Fibroblast of skin of abdomen (primary cell): Measurements from ENCODE around the gene PRKX.
"Not testable (repeated sequence)": the region's sequence is repeated elsewhere in the genome, so short reads cannot be mapped to it uniquely, and the experiment has no call there.

Experiments used
- DNase-seq: peaks from one replicate; pipeline ENCODE4 v3.0.0-alpha.2; 2013

Gene PRKX

DNA sequence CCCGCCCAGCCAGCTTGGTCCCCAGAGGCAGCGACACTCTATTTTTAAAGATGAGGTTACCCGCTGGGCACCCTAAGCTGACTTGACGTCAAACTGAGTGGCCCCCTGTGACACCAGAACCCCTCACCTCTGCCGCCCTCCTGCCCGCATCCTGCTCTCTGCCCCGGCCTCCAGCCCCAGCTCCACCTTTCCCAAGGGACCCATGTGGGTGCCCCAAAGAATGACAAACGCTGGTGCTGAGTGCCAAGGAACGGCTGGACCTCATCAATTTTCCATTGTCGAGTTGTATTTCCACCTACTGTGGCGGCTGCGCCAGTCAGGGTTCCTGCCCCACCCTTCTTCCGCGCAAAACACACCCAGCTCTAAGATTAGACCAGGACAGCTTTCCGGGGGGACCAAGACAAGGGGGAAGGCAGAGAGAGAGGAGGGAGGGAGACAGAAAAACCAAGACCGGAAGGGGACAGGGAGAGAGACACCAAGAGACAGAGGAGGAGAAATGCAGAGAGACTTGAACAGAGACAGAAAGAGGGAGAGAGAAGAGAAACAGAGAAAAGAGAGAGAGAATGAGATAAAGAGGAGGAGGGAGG lies 2.0 kb downstream of the PRKX start:
- DNase-seq: no peak

DNA sequence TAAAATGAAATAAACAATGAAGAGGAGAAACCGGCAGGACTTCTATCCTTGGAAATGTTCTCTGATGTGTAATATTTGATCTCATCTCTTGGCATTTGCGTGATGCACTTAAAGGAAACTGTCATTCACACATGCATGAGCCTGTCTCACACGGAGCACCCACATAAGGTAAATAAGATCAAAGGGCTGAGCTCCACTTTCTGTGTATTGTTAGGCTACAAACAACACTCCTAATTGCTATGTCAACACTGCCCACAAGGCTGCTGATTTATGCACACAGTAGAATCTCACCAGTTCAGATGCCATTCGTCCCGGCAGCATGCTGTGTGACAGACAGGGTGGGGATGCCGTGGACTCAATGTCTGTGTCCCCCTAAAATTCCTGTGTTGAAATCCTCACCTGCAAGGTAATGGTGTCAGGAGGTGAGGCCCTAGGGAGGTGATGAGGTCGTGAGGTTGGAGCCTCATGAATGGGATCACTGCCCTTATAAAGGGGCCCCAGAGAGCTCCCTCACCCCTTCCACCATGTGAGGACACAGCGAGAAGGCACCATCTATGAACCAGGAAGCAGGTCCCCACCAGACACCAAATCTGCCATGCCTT lies 5.7 kb downstream of the PRKX start:
- DNase-seq: not testable (repeated sequence)

DNA sequence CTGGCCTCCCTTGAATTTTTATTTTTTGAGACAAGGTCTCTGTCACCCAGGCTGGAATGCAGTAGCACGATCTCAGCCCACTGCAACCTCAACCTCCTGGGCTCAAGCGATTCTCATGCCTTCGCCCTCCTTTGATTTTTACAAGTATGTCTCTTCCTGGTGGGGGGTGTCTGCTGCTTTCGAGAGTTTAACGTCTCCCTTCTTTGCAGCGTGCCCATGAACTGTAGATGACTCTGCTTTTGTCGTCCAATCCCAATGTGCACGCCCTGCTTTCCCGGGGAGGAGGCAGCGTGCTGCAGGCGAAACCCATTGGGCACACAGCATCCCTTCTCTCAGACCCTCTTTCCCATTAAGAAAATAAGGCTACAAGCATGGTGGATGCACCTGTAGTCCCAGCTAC lies 7.0 kb downstream of the PRKX start:
- no peak for DNase-seq

DNA sequence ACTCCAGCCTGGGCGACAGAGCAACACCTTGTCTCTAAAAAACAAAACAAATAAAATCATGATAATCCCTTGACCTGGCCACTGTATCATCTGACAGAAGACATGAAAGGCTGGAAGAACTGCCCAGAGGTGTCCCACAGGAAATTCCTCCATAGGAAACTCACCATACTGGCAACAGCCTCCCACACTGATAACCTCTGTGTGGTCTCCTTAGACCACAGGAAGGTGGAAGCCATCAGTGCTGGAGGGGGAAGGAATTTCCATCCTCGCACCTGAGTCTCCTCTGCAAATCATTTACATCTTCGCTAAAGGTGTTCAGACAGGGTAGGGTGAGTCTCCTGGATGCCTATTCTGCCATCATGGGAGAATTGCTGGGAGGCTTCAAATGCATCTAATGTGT lies 10.2 kb downstream of the PRKX start:
- DNase-seq: not testable (repeated sequence)

DNA sequence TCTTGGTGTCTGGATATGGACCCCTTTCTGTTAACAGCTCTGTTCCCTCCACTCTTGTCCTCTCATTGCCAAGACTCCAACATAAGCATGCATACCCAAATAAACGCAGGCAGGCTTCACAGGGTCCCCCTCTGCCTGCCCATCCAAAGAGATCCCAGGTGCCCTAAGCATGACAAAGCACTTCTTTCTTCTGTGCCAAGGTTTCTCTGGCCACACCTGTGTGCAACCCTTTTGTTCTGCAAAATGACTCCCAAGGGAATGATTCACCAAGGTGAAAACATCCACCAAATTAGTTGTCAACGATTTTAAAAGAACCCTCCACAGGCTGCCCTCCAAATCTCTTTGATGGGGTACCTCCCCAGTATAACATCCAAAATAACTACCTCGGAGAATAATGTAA lies 11.4 kb downstream of the PRKX start:
- not testable (repeated sequence) for DNase-seq

DNA sequence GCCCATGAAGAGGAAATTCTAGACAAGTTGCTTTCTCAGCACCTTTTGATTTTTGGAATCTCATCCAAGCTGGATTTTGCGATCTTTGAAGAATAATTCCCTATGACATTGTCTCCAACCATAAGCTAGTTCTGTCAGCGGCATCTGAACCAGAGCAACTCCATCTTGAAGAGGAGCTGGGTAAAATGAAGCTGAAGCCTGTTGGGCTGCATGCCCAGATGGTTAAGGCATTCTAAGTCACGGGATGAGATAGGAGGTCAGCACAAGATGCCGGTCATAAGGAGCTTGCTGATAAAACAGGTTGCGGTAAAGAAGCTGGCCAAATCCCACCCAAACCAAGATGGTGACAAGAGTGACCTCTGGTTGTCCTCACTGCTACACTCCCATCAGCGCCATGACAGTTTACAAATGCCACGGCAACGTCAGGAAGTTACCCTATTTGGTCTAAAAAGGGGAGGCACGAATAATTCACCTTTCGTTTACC lies 12.0 kb downstream of the PRKX start:
- not testable (repeated sequence) for DNase-seq

DNA sequence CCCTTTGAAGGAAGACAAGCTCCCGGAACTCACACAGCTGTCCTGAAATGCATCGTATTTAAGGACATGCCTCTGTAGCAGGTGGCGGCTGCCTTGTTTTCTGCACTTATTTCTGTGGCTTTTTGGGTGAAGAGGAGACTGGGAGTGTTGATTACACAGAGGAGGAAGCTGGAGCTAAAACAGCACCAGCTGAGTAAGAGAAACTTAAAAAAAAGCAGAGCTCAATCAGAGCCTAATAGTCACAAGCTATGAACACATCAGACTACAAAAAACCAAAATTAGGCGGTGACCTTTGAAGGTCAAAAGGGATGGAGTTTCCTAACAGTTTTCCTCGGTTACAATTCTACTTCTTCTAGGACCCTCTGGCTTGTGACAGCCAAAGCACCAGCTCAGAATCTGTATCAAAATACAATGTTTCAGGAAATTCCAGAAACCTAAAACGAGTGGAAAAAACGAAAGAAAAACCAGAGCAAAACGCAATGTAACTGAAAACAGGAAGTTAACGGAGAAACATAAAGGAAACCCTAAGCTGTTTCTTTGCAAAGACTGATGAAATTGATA lies 13.5 kb downstream of the PRKX start:
- no peak for DNase-seq

DNA sequence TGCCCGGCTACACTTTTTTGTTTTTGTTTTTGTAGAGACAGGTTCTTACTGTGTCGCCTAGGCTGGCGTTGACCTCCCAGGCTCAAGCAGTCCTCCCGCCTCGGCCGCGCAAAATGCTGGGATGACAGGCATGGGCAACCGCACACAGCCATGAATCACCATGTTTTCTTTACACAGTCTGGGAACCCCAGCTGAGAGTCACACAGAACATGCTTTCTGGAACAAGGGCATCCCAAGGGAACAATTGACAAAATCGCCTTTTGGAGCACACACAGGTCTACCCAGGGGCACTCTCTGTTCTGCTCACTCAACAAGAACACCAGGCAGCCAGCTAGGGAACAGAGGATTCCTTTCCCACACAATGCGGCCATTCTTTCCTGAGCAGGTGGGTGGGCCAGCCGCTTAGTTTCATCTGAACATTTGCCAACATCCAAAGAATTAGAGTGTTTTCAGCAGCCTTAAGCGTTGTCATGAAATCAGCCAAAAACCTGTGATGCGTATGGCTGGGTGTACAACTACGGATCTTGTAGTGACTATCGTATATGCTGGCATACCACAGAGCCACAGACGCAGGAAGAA lies 15.7 kb downstream of the PRKX start:
- peak; percentile 66 for DNase-seq

DNA sequence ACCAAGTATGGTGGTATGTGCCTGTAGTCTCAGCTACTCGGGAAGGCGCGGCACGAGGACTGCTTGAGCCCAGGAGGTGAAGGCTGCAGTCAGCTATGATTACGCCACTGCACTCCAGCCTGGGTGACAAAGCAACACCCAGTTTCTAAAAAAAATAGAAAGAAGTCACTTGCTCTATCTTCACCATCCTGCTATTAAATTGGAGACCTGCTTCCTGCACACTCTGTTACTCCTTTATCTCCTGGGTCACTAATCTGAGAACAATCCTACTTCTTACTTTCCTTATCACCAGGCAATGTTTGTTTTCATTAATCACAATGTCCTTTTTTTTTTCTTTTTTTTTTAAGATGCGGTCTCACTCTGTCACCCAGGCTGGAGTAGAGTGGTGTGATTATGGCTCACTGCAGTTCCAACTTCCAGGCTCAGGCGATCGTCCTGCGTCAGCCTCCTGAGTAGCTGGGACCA lies 16.2 kb downstream of the PRKX start:
- no peak for DNase-seq

DNA sequence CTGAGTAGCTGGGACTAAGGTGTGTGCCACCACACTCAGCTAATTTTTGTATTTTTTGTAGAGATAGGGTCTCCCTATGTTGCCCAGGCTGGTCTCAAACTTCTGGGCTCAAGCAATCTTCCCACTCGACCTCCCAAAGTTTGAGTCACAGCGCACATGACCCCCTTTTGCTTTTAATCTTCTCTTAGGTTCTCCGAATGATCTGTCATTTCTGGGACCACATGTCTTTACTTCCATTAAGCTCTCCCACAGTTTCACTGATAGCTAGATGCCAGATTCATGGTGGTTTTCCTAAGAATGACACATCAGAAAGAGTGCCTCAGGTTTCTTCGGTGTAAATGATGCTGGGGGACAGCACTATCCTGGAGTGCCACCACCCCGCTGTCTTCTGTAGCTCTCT lies 17.9 kb downstream of the PRKX start:
- no peak for DNase-seq

DNA sequence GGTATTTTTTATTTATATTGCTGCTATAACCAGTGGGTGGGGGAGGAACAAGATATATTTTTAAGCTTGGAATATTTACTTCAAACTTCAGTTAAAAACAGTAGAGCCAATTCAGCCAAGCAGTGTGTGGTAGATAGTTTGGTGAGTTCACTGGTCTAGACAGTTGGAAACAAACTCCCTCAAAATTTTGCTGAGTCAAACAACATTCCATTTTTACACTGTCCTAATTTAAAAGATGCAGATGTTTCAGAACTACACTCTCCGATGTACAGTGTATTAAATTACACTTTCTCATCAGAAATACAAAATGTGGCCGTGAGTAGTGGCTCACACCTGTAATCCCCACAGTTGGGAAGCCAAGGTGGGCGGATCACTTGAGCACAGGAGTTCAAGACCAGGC lies 23.3 kb downstream of the PRKX start:
- DNase-seq: peak; percentile 26

DNA sequence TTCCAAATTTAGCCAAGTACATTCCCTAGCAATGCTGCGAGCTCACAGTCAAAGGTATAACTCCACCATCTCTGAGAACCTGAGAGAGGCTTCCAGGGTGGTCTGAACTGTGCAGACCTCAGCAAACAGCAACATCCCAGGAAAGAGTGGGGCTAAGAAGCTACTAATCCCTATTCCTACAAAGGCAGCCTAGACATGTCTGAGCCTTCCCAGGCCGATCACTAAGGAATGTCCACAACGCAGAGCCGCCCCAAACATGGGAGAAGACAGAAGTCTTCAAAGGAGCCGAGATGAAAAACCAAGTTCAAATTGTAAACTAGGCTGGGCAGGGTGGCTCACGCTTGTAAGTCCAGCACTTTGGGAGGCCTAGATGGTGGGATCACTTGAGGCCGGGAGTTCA lies 30.2 kb downstream of the PRKX start:
- not testable (repeated sequence) for DNase-seq

DNA sequence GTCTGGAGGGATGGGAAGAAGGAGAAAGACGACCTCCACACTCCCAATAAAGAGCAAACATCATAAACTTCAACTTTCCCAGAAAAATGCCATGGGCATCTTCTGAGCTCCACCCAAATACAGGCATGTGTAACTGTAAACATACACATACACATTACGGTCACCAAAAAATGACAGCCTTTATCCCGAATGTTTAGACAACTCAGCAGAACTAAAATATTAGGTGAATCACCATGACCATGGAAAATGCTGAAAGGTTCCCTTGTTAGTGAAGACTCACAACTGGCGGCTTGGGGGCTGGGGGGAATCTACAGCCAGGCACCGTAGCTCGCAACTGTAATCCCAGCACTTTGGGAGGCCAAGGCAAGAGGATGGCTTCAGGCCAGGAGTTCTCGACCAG lies 33.0 kb downstream of the PRKX start:
- DNase-seq: no peak

DNA sequence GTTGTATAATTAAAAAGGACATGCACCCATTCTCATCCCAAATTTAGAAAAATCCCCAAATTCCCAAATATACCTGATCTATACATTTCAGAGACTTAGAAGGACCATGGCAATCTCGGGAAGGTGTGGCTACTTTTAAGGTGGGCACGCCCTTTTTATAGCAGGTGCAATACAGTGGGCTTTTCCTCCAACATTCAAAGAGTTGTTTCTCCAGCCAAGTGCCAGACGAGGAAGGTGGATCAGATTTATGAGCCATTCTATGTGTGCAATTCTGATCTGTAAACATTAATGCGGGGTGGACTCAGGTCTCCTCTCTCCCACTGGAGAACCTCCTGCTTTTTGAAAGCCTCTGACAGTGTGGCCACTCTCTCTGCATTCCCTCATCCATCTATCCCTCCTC lies 33.8 kb downstream of the PRKX start:
- no peak for DNase-seq

DNA sequence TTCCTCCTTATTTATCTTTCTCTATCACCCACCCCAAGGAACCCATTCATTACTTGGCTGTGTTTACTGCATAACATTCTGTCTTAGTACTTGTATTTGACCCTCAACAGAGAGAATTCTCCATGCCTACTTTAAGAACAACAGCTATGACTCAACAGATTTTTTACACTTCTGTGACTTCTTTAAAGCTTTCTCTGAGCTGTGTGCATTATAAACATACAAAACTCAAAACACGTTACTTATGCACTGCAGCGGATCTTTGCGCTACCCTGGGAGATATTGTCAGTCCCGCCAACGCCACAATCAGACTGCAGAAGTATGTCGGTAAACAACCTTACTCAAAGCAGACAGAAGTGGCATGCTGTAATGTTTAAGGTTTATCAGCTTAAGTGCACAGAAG lies 35.1 kb downstream of the PRKX start:
- no peak for DNase-seq

DNA sequence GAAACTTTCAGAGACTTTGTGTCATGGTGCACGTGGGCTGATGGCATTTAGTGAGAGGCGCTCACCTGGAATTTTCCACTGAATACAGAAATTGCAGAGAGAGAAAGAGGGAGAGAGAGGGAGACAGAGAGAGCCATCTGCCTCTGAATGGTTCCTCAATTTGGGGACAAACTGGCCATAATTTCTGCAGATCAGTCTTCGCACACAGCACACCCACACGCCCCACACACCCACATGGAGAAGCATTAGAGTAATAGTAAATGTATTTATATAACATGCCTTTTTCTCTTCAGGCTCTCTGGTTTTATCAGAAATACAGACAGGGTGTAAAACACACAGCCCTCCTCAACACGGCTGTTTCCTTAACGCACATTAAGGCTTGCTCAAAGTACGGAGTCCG lies 38.6 kb downstream of the PRKX start:
- DNase-seq: no peak

DNA sequence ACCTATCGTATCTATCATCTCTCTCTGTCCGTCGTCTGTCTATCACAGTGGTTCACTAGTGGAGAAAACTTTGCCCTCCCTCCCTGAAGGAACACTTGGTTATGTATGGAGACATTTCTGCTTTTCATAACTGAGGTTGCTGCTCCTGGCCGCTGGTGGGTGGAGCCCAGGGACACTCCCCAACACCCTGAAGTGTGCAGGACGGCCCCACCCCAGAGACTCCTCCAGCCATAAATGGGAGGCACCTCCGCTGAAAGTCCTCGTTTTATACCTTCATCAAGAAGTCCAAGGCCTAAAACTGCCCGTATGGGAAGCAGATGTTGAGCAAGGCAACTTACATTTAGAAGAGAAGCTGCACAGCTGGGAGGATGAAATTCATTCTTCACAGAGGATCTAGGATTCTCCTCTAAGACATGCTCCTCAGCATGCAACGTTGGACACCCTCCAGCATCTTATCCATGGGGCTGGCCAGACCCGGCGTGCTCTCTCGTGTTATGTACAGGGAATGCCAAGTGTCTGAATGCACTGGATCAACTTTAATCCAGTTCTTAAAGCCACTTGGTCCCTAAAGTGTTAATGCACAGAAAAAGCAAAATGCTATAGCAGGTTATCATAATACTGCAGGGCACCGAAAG lies 43.5 kb downstream of the PRKX start:
- DNase-seq: no peak

DNA sequence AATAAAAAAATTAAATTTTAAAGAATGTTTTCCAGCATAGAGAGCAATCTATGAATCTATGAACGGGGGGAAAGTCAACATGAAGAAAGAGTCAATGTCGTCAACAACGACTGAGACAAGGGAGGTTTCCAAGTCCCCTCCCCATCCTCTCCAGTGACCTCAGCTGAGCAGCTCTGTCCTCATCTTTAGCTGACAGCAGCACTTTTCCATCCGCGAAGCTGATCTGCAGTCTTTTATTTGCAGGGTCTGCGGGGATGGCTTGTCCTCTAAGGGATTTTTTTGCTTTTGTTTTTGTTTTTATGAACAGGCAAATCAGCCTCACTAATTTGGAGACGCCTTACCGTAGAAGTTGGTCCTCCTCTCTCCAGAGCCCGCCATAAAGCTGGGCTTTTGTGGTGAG lies 46.5 kb downstream of the PRKX start:
- DNase-seq: no peak

DNA sequence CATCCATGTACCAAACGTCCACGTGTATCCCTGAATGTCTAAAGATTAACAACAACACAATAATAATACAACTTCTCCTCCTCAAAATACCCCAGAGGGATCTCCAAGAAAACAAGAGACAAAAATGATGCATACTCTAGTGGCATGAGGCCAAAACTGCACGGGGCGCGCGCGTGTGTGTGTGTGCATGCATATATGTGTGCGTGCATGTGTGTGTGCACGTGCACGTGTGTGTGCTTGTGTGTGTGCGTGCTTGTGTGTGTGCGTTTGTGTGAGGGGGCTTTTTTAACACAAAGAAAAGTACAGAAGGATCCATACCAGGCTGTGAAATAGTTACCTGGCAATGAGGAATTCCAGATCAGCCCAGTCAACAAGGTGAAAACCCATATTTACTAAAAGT lies 48.5 kb downstream of the PRKX start:
- no peak for DNase-seq

DNA sequence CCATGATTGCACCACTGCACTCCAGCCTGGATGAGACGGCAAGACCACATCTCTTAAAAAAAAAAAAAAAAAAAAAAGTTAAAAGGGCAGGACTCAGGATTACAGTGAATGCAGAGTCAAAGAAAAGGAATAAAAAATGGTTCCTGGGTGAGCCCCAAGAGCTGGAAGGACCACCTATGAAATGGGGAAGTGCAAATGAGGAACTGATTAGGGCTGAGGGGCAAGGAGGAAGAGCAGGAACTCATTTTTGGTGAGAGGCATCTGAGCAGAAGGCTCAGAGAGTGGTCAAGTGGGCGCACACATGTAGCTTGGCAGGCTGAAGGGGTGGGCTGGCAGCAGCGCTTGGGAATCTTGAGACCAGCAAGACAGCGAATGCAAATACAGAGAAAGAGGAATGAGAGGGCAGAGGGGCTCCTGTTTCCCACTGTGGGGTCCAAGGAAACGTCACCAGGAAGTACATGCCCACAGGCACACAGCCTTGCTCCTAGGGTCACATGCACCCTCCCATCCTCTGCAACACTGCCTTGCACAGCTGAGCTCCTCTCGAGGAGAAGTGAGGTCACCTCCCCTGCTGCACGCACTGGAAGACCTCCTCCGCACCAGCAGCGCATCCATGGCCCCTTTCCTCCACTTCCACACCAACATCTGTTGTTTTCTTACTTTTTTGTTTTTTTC lies 49.7 kb downstream of the PRKX start:
- DNase-seq: not testable (repeated sequence)

DNA sequence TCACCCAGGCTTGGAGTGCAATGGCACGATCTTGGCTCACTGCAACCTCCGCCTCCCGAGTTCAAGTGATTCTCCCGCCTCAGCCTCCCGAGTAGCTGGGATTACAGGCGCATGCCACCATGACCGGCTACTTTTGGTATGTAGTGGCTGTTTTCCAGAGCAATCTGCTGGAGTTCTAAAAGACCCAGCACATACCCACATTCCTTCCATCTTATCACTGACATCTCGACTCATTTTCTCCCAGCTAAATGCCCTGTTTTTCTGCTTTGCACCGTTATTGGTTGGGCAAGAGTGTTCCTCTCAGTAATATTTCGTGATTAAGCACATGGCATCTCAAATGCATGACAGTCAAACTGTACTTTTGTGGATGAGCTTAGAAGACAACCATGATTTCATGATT lies 53.7 kb downstream of the PRKX start:
- DNase-seq: peak; percentile 15

DNA sequence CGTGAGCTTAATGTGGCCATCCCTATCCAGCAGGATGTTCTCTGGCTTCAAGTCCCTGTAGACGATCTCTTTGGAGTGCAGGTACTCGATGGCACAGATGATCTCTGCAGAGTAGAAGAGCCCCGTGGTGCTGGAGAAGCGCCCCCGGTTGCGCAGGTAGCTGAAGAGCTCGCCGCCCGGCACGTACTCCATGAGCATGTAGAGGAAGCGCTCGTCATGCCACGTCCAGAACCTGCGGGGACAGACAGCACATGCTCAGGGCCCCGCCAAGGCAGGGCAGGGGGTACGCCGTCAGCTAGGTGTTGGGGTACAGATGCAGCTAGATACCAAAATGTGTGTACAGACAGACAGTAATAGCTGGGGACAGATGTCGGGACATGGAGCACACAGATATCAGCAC lies 58.3 kb downstream of the PRKX start:
- no peak for DNase-seq

DNA sequence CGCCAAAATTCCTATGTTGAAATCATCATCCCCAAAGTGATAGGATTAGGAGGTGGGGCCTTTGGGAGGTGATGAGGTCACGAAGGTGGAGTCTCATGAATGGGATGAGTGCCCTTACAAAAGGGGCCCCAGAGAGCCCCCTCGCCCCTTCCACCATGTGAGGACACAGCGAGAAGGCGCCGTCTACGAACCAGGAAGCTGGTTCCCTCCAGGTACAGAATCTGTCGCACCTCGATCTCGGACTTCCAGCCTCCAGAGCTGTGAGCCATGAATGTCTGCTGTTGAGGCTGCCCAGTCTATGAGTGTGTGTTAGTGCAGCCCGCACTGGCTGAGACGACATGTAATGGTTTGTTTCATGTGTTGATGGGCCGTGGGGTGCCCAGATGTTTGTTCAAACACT lies 60.3 kb downstream of the PRKX start:
- DNase-seq: no peak
